H1 (cell line): ENCODE data around the gene SDC4. TPM values are rescaled to one million over a fixed set of nuclear protein-coding genes. Genes with fewer than 3 reads are reported as not detected.

Experiments
- CTCF ChIA-PET: fragments of 300-600 bp; sonication (Branson Sonifier 250); formaldehyde crosslinking; loops from one replicate; lab custom pipeline; 2021; ENCODE audit not compliant: partially characterized antibody; lab: Charles Lee
- POLR2A ChIA-PET: fragments of 300-600 bp; sonication (Branson Sonifier 250); formaldehyde crosslinking; loops from one replicate; lab custom pipeline; 2021; ENCODE audit warnings: inconsistent platforms; ENCODE audit not compliant: partially characterized antibody; lab: Charles Lee
- DNase-seq, 2 experiments: peaks; one replicate each; pipeline versions ENCODE4 v3.0.0 to v3.0.0-alpha.2; 2010 to 2022; ENCODE audit warnings: low spot score in 2 of 2, low read depth in 1 of 2, mixed read lengths in 1 of 2
- FAIRE-seq: peaks from 2 replicates; lab custom pipeline; 2011; peaks lifted over from hg19 to GRCh38; lab: Jason Lieb, UNC
- H2AFZ ChIP-seq: 2 replicates; pipeline ENCODE4 v1.8.1; 2012; ENCODE audit warnings: low read length, inconsistent platforms
- H2AK5ac ChIP-seq: 2 replicates; pipeline ENCODE4 v1.6.1; 2013; ENCODE audit warnings: low read depth, low read length
- H2BK120ac ChIP-seq: replicated peaks from 2 replicates; pipeline ENCODE3; 2013; ENCODE audit warnings: low read depth, low read length, inconsistent platforms
- H2BK12ac ChIP-seq: 2 replicates; pipeline ENCODE4 v1.6.1; 2013; ENCODE audit warnings: low read depth, low read length
- H2BK15ac ChIP-seq: 2 replicates; pipeline ENCODE4 v1.6.1; 2013; ENCODE audit warnings: low read length
- H2BK20ac ChIP-seq: 2 replicates; pipeline ENCODE4 v1.6.1; 2013; ENCODE audit warnings: low read length
- H2BK5ac ChIP-seq: 2 replicates; pipeline ENCODE4 v1.6.1; 2013; ENCODE audit warnings: low read depth, low read length
- H3K14ac ChIP-seq: 2 replicates; pipeline ENCODE4 v1.6.1; 2013; ENCODE audit warnings: inconsistent platforms; ENCODE audit not compliant: insufficient read length
- H3K18ac ChIP-seq: 2 replicates; pipeline ENCODE4 v1.6.1; 2013; ENCODE audit warnings: low read length; ENCODE audit errors: extremely low read depth
- H3K23ac ChIP-seq: 2 replicates; pipeline ENCODE4 v1.6.1; 2013; ENCODE audit warnings: inconsistent platforms; ENCODE audit not compliant: insufficient read length
- H3K23me2 ChIP-seq: 2 replicates; pipeline ENCODE4 v1.6.1; 2013; ENCODE audit warnings: low read depth, low read length
- H3K27ac ChIP-seq: 2 replicates; pipeline ENCODE4 v1.6.1; 2011; ENCODE audit warnings: low read depth, low read length, inconsistent platforms
- H3K27me3 ChIP-seq, 4 experiments: replicated peaks in 1 of 4; 1 replicate in 1 of 4; 2 replicates in 3 of 4; pipeline versions ENCODE4 v1.6.1 to v1.8.1; 2011 to 2013; ENCODE audit warnings: low read length in 3 of 4, mild to moderate bottlenecking in 3 of 4, inconsistent platforms in 2 of 4, mixed read lengths in 2 of 4, moderate library complexity in 1 of 4; ENCODE audit not compliant: control insufficient read depth in 3 of 4, insufficient read depth in 3 of 4; ENCODE audit errors: extremely low read depth in 1 of 4
- H3K36me3 ChIP-seq, 4 experiments: 2 replicates each; pipeline versions ENCODE4 v1.6.1 to v1.8.1; 2011 to 2013; ENCODE audit warnings: mild to moderate bottlenecking in 4 of 4, low read length in 3 of 4, moderate library complexity in 2 of 4, control low read depth in 1 of 4, inconsistent platforms in 1 of 4; ENCODE audit not compliant: insufficient read depth in 4 of 4, control insufficient read depth in 2 of 4
- H3K4ac ChIP-seq: replicated peaks from 2 replicates; pipeline ENCODE3; 2013; ENCODE audit warnings: low read length, low read depth, mixed read lengths, inconsistent platforms; ENCODE audit not compliant: insufficient read length
- H3K4me1 ChIP-seq, 4 experiments: replicated peaks in 1 of 4; 1 replicate in 1 of 4; 2 replicates in 3 of 4; pipeline versions ENCODE4 v1.6.1 to v1.8.1; 2011 to 2013; ENCODE audit warnings: low read length in 3 of 4, inconsistent platforms in 2 of 4, mixed read lengths in 1 of 4; ENCODE audit not compliant: insufficient read depth in 4 of 4, control insufficient read depth in 3 of 4
- H3K4me2 ChIP-seq, 2 experiments: 2 replicates each; pipeline versions ENCODE4 v1.6.1 to v1.8.1; 2011 to 2013; ENCODE audit warnings: low read depth in 2 of 2, low read length in 2 of 2, control low read depth in 1 of 2, inconsistent platforms in 1 of 2, mild to moderate bottlenecking in 1 of 2; ENCODE audit not compliant: insufficient read depth in 1 of 2
- H3K4me3 ChIP-seq, 4 experiments: fragments of 200-600, 300-600 bp in 1 of 4; sonication (generic), shearing (Covaris generic), sonication (Bioruptor Twin) in 1 of 4; 2 replicates each; pipeline versions ENCODE4 v1.5.1 to v1.8.1; 2011 to 2016; ENCODE audit warnings: low read length in 4 of 4, low read depth in 3 of 4, control low read depth in 2 of 4, inconsistent platforms in 2 of 4, mild to moderate bottlenecking in 2 of 4, mixed read lengths in 1 of 4, moderate library complexity in 1 of 4; ENCODE audit not compliant: insufficient read depth in 2 of 4; ENCODE audit errors: extremely low read depth in 1 of 4
- H3K56ac ChIP-seq: replicated peaks from 2 replicates; pipeline ENCODE3; 2013; ENCODE audit warnings: low read depth, mild to moderate bottlenecking, mixed read lengths, low read length, inconsistent platforms; ENCODE audit not compliant: insufficient read length
- H3K79me1 ChIP-seq: 2 replicates; pipeline ENCODE4 v1.6.1; 2013; ENCODE audit warnings: low read depth, low read length, control low read depth
- H3K79me2 ChIP-seq, 2 experiments: 2 replicates each; pipeline versions ENCODE4 v1.6.1 to v1.8.1; 2012 to 2013; ENCODE audit warnings: low read length in 2 of 2, mild to moderate bottlenecking in 2 of 2, inconsistent platforms in 1 of 2; ENCODE audit not compliant: insufficient read depth in 2 of 2, control insufficient read depth in 1 of 2
- H3K9ac ChIP-seq, 4 experiments: replicated peaks in 1 of 4; 1 replicate in 1 of 4; 2 replicates in 3 of 4; pipeline versions ENCODE4 v1.6.1 to v1.8.1; 2011 to 2013; ENCODE audit warnings: low read depth in 3 of 4, low read length in 3 of 4, control low read depth in 2 of 4, mild to moderate bottlenecking in 2 of 4, moderate library complexity in 2 of 4, inconsistent platforms in 1 of 4; ENCODE audit errors: extremely low read depth in 1 of 4
- H3K9me3 ChIP-seq, 2 experiments: 2 replicates each; pipeline versions ENCODE4 v1.6.1 to v1.8.1; 2012 to 2013; ENCODE audit warnings: mild to moderate bottlenecking in 2 of 2, moderate library complexity in 2 of 2, control low read depth in 1 of 2, inconsistent platforms in 1 of 2, low read depth in 1 of 2, low read length in 1 of 2, mixed read lengths in 1 of 2; ENCODE audit not compliant: insufficient read depth in 2 of 2
- H4K20me1 ChIP-seq, 2 experiments: replicated peaks in 1 of 2; 2 replicates each; pipeline versions ENCODE3 to v1.8.1; 2011 to 2013; ENCODE audit warnings: inconsistent platforms in 2 of 2, low read length in 2 of 2, mild to moderate bottlenecking in 1 of 2; ENCODE audit not compliant: insufficient read depth in 2 of 2, control insufficient read depth in 1 of 2
- H4K5ac ChIP-seq: 2 replicates; pipeline ENCODE4 v1.6.1; 2013; ENCODE audit warnings: low read length, low read depth, mixed read lengths, inconsistent platforms; ENCODE audit not compliant: insufficient read length
- H4K8ac ChIP-seq: 2 replicates; pipeline ENCODE4 v1.8.0; 2013; ENCODE audit warnings: mild to moderate bottlenecking, moderate library complexity, low read length, inconsistent platforms; ENCODE audit not compliant: insufficient read depth; ENCODE audit errors: extremely low read depth
- H4K91ac ChIP-seq: replicated peaks from 2 replicates; pipeline ENCODE3; 2013; ENCODE audit warnings: low read length, mixed read lengths, inconsistent platforms; ENCODE audit not compliant: insufficient read length
- ATF3 ChIP-seq: IDR thresholded peaks from 2 replicates; pipeline ENCODE4 v1.6.1; 2011; ENCODE audit warnings: low read depth, mild to moderate bottlenecking, low read length; ENCODE audit not compliant: insufficient read depth
- CBX8 ChIP-seq: fragments of 300-800, 300-1000 bp; sonication (generic); IDR thresholded peaks from 2 replicates; pipeline ENCODE4 v1.7.1; 2016; ENCODE audit warnings: low read depth, low read length, borderline replicate concordance
- CHD2 ChIP-seq: IDR thresholded peaks from 2 replicates; pipeline ENCODE4 v1.6.1; 2012; ENCODE audit warnings: low read length, improper control_type of control experiment
- EP300 ChIP-seq, 2 experiments: IDR thresholded peaks; 1 replicate in 1 of 2; 2 replicates in 1 of 2; pipeline ENCODE4 v1.6.1; 2011 to 2012; ENCODE audit warnings: low read depth in 2 of 2, low read length in 2 of 2, mild to moderate bottlenecking in 2 of 2, borderline replicate concordance in 1 of 2, inconsistent platforms in 1 of 2, moderate library complexity in 1 of 2
- JUND ChIP-seq: IDR thresholded peaks from 2 replicates; pipeline ENCODE4 v1.6.1; 2011; ENCODE audit warnings: mild to moderate bottlenecking, improper control_type of control experiment, low read length
- NANOG ChIP-seq: IDR thresholded peaks from 2 replicates; pipeline ENCODE4 v1.6.1; 2011; ENCODE audit warnings: low read length, low read depth, mild to moderate bottlenecking, inconsistent platforms; ENCODE audit not compliant: insufficient read depth, poor library complexity, severe bottlenecking
- POLR2A ChIP-seq, 2 experiments: IDR thresholded peaks; 1 replicate in 1 of 2; 2 replicates in 1 of 2; pipeline ENCODE4 v1.6.1; 2011; ENCODE audit warnings: low read depth in 2 of 2, low read length in 2 of 2, mild to moderate bottlenecking in 2 of 2; ENCODE audit errors: control extremely low read depth in 1 of 2
- WGBS, 2 experiments: shearing (Covaris generic) in 1 of 2; methylation state at CpG; one replicate each; pipeline versions ENCODE4 v1.1.6 to v1.1.7; 2013 to 2015; ENCODE audit warnings: low lambda C conversion rate in 2 of 2, mixed read lengths in 2 of 2, inconsistent platforms in 1 of 2, low coverage in 1 of 2, missing lambda C conversion rate in 1 of 2; ENCODE audit not compliant: insufficient replicate concordance in 2 of 2, insufficient coverage in 1 of 2, insufficient read length in 1 of 2; ENCODE audit errors: extremely low coverage in 1 of 2, missing lambda C conversion rate in 1 of 2; 5-methylcytosine and 5-hydroxymethylcytosine counted together
- polyA plus RNA-seq, 7 experiments: library from polyadenylated mRNA; depleted of rRNA in 3 of 7; stranded (reverse) in 5 of 7; unstranded in 2 of 7; fragments of >200 nt in 5 of 7; fragments of 200-250 nt in 2 of 7; gene quantifications; 1 replicate in 5 of 7; 2 replicates in 1 of 7; 4 replicates in 1 of 7; pipeline versions ENCODE4 v1.2.1 to v1.2.3, GENCODE V29; 2011 to 2013; ENCODE audit warnings: missing spikeins in 2 of 7, mixed read lengths in 2 of 7
- total RNA-seq: library from RNA; stranded (reverse); fragmentation: NEBNext Ultra II Directional; extraction: Animal tissue kit (Norgen Biotek cat#: 25700); gene quantifications from 2 replicates; pipeline ENCODE4 v1.2.1, GENCODE V29; 2021

SDC4 gene
- total and polyA plus RNA-seq, 2 of the 8 experiments (the other 6 are each of a cell fraction or from before 2014, with no cell fraction given): 34.6 to 60.2 TPM

- CTCF ChIA-PET: interaction anchor here (0.6 to 6.2 kb wide), 53 partner anchors 9 to 1596 kb away, joined by 3 to 104 read pairs (median 4); partner anchors contain the start of genes MATN4, PIGT, RBPJL and TP53TG5
- peaks cover 7% of the 10 kb centered on the region; the same call in 1 of the 2 replicates for H3K23me2 ChIP-seq
- DNase-seq (peak; percentile 64 to 99), FAIRE-seq (no peak)
- H3K4me2 ChIP-seq: peak overlapping the region; percentile 65 to 71
- no peak overlapping the region for H4K5ac ChIP-seq
- H3K4me3 ChIP-seq: peak overlapping the region; percentile 35 to 63 (median 54)
- peak overlapping the region; percentile 90 for H4K8ac ChIP-seq
- H2BK12ac ChIP-seq: no peak overlapping the region
- H3K9ac ChIP-seq: peak overlapping the region; percentile 53 to 67 (median 62); a peak in 6 of 7 replicates
- no peak overlapping the region for H3K23ac ChIP-seq
- H2AFZ ChIP-seq: peak overlapping the region; percentile 43; the same call in 1 of the 2 replicates
- H3K4me1 ChIP-seq: peaks cover 0 to 3% (median 0%) of the 10 kb centered on the region in 4 experiments; a peak in 3 of 7 replicates
- 0 out of 8 replicates have a peak, but pooled peaks cover 0 to 3% (median 0%) of the 10 kb centered on the region in 4 experiments for H3K36me3 ChIP-seq
- peak overlapping the region; percentile 49 for H3K4ac ChIP-seq
- no peak overlapping the region for H3K27ac ChIP-seq
- H3K9me3 ChIP-seq: peaks cover 8 to 12% of the 10 kb centered on the region in 2 experiments
- H3K18ac ChIP-seq: peak overlapping the region; percentile 62
- peak overlapping the region; percentile 47 for H4K91ac ChIP-seq
- no peaks in the 10 kb centered on the region for H3K79me1 ChIP-seq
- POLR2A ChIA-PET: interaction anchor here (0.6 to 3.1 kb wide), 11 partner anchors 10 to 640 kb away, joined by 3 to 18 read pairs (median 3); partner anchors contain the start of genes MATN4, SDC4 and WFDC5
- H4K20me1 ChIP-seq: no peaks in the 10 kb centered on the region
- no peak overlapping the region for H3K56ac ChIP-seq
- no peak overlapping the region for H2AK5ac ChIP-seq
- H3K14ac ChIP-seq: no peak overlapping the region
- H2BK20ac ChIP-seq: no peak overlapping the region
- no peak overlapping the region; the same call in 1 of the 2 replicates for H2BK15ac ChIP-seq
- H2BK5ac ChIP-seq: peak overlapping the region; percentile 49; the same call in 1 of the 2 replicates
- H3K79me2 ChIP-seq: no peaks in the 10 kb centered on the region
- peaks cover 0 to 20% (median 11%) of the 10 kb centered on the region in 4 experiments; a peak in 6 of 7 replicates for H3K27me3 ChIP-seq
- WGBS, 2 experiments: 6% methylated on average over 68 of the region's 79 CpGs; no CpG with 5 or more reads in 1 of the 2 experiments
- H2BK120ac ChIP-seq: no peak overlapping the region
- TF ChIP-seq CHD2 (peak; percentile 16; the same call in 1 of the 2 replicates), CBX8 (no peak), EP300 (IDR thresholded peaks at IDR 0.05; ENCODE audit: borderline replicate concordance in 1 of 2, low read depth in 2 of 2, low read length in 2 of 2) (no peak), POLR2A (IDR thresholded peaks at IDR 0.05; ENCODE audit: control extremely low read depth in 1 of 2, low read depth in 2 of 2, low read length in 2 of 2) (peak in 1 of 2 experiments; percentile 76; a peak in 2 of 3 replicates), JUND (peak; percentile 37; the same call in 1 of the 2 replicates), NANOG (no peak), ATF3 (no peak)
Measured at GRCh38 chr20:45293041-45294002, 54.9 kb downstream of the SDC4 start.
